Thyroid gland (tissue), 4 donors: ENCODE measurements around the gene RCAN1.

Source experiments
- POLR2A ChIP-seq, 2 donors: fragments of 450-650 bp; IDR thresholded peaks; one replicate each; pipeline ENCODE4 v1.6.1; 2017; ENCODE audit warnings: antibody characterized with exemption in 2 of 2, mild to moderate bottlenecking in 2 of 2, moderate library complexity in 1 of 2
- TF ChIP-seq, protein P1 (sequence below), 6 experiments: fragments of 200-600 bp in 3 of 6; fragments of 450-650 bp in 3 of 6; sonication (generic) in 3 of 6; IDR thresholded peaks; one replicate each; pipeline ENCODE4 v1.5.1; 2016 to 2019; ENCODE audit warnings: antibody characterized with exemption in 6 of 6, mild to moderate bottlenecking in 2 of 6, inconsistent platforms in 1 of 6, moderate library complexity in 1 of 6

DNA sequence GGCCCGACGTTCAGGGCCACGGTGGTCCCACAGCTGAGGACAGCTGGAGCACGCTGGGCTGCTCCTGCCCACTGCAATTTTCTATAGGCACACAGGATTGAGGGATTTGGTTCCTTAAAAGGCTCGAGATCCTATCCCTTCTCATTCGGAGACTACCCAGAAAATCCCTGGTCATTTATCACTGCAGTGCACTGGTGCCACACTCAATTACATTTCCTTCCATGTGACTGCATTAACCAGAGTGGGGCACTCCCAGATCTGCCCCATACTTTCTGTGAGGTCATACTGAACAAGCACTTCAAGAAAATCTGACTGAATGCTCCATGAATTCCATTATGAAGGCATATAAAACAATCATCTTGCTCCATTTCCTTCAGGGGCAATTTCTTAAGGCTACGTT, 53.1 kb downstream of the RCAN1 start:
- TF ChIP-seq, protein P1, sequence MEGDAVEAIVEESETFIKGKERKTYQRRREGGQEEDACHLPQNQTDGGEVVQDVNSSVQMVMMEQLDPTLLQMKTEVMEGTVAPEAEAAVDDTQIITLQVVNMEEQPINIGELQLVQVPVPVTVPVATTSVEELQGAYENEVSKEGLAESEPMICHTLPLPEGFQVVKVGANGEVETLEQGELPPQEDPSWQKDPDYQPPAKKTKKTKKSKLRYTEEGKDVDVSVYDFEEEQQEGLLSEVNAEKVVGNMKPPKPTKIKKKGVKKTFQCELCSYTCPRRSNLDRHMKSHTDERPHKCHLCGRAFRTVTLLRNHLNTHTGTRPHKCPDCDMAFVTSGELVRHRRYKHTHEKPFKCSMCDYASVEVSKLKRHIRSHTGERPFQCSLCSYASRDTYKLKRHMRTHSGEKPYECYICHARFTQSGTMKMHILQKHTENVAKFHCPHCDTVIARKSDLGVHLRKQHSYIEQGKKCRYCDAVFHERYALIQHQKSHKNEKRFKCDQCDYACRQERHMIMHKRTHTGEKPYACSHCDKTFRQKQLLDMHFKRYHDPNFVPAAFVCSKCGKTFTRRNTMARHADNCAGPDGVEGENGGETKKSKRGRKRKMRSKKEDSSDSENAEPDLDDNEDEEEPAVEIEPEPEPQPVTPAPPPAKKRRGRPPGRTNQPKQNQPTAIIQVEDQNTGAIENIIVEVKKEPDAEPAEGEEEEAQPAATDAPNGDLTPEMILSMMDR (IDR thresholded peaks at IDR 0.05), result no peak
- TF ChIP-seq POLR2A (IDR thresholded peaks at IDR 0.05), result no peak
